ENCODE data around the gene TMEM39B.
"Not testable (repeated sequence)": the region's sequence is repeated elsewhere in the genome, so short reads cannot be mapped to it uniquely, and the experiment has no call there.

TMEM39B gene

GRCh38 chr1:32072622-32073298 is at the start of gene TMEM39B:
TSS of gene TMEM39B (plus strand) at chr1:32072939. CDS start at chr1:32073048, 109 bp downstream.
- DNase-seq (ENCODE audit: low read depth, low spot score), result peak; percentile 98

DNA sequence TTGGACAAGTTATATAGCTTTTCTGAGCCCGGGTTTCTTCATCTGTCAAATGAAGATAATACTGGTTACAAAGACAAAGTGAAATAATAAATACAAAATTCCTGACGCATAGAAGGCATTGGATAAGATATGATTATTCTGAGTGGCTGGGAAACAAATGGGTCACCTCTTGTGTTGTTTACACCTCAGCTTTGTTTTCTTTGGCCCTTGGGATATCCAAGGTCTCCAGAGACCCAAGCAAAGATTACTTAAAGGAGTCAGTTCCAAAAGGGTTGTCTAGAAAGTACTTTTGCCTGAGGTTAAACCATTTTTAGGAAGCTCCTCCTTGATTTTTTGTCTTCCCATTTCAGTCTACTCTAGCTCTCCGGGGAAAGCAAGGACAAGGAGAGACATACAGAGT is 49.4 kb upstream of the TMEM39B start:
- no peak for DNase-seq (ENCODE audit: low read depth, low spot score)

- no peak for DNase-seq (ENCODE audit: low read depth, low spot score)
Measured at GRCh38 chr1:32025515-32025914, 47.2 kb upstream of the TMEM39B start.

DNA sequence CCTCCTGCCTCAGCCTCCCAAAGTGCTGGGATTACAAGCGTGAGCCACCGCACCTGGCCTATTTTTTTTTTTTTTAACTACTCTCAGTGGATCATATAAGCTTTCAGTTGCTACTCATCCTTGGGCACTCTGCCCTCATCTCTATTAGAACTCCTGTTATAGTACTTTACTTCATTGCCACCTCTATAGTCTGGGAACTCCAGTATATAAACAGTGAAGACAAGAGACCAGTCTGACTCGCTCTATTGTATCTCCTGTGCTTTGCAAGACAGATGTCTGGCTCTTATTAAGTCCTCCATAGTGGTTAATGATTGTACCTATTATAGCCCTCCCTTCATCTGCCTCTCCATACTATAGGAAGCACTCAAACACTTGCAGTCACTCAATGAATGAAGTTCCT is 44.0 kb upstream of the TMEM39B start:
- DNase-seq (ENCODE audit: low read depth, low spot score), result no peak

- DNase-seq (ENCODE audit: low read depth, low spot score), result no peak
Measured at GRCh38 chr1:32031578-32032274, 41.0 kb upstream of the TMEM39B start.

DNA sequence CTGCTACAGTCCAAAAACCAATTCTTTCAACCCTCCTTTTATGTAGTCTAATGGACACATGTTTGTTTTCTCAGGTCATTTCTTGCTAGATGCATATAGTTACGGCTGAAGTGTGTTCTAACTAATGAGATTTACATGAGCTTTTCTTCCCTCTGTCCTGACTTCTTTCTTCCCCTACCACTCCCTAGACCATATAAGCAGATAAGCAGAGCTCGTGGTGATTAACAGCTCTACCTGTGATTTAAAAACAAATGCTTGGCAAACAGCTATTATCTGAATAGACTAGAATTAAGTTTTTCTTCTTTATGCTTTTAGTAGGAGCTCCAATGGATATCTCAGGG is 40.5 kb upstream of the TMEM39B start:
- no peak for DNase-seq (ENCODE audit: low read depth, low spot score)

- no peak for DNase-seq (ENCODE audit: low read depth, low spot score)
Measured at GRCh38 chr1:32035119-32035518, 37.6 kb upstream of the TMEM39B start.

DNA sequence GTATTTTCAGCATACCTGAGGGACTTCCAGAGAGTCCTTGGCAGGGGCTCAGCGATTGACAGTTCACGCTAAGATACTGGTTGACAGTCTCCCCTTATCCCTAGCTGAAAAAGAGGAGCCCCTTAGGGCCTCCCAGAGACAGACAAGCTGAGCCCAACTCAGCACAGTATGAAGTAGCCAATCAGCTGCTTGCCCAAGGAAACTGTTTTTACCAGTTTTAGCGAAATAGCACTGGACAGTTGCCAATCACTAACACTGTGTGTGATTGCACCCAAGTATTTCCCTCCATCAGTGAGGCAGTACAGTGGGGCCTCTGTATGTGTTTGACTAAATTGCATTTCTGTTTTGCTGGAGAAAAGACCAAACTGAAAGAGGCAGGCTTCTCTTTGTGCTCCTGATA is 32.0 kb upstream of the TMEM39B start:
- no peak for DNase-seq (ENCODE audit: low read depth, low spot score)

DNA sequence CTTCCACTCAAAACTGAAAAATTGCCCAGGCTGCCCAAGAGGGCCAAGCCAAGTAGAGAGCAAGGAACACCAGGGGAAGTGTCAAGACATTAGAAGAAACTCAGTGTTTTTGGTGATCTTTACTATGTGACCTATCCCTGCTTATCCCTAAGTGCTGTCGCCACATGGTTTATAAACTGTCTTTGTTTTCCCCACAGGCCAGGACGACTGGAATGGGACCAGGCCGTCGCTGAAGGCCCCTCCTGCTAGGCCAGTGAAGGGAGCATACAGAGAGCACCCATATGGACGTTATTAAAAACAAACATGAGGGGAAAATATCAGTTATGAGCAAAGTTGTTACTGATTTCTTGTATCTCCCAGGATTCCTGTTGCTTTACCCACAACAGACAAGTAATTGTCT is 30.4 kb upstream of the TMEM39B start:
- no peak for DNase-seq (ENCODE audit: low read depth, low spot score)

GRCh38 chr1:32044234-32044633 is 28.5 kb upstream of the TMEM39B start:
- DNase-seq (ENCODE audit: low read depth, low spot score), result no peak

GRCh38 chr1:32045772-32046171 is 27.0 kb upstream of the TMEM39B start:
- DNase-seq (ENCODE audit: low read depth, low spot score), result no peak

- no peak for DNase-seq (ENCODE audit: low read depth, low spot score)
Measured at GRCh38 chr1:32047701-32048100, 25.0 kb upstream of the TMEM39B start.

- DNase-seq (ENCODE audit: low read depth, low spot score), result no peak
Measured at GRCh38 chr1:32048440-32048839, 24.3 kb upstream of the TMEM39B start.

- no peak for DNase-seq (ENCODE audit: low read depth, low spot score)
Measured at GRCh38 chr1:32051706-32052105, 21.0 kb upstream of the TMEM39B start.

- no peak for DNase-seq (ENCODE audit: low read depth, low spot score)
Measured at GRCh38 chr1:32052887-32053286, 19.9 kb upstream of the TMEM39B start.

DNA sequence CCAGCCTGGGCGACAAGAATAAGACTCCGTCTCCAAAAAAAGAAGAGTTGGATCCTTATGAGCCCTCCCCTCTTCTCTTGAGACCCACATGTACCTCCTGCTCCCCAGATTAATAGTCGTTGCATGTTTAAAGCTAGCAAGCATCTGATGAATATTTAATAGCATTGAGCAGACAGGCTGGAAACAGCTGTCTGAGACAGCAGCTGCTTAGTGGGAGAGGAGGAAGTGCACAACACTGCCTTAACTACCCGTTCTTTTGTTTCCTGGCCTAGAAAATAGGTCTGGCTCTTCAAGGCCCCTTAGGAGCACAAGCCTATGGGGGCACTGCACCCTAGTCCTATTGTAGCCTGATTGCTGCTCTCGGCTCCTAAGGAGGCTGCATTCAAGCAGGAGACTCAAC is 17.3 kb upstream of the TMEM39B start:
- DNase-seq (ENCODE audit: low read depth, low spot score), result no peak

- no peak for DNase-seq (ENCODE audit: low read depth, low spot score)
Measured at GRCh38 chr1:32056598-32056997, 16.1 kb upstream of the TMEM39B start.

GRCh38 chr1:32060914-32061313 is 11.8 kb upstream of the TMEM39B start:
- peak; percentile 47 for DNase-seq (ENCODE audit: low read depth, low spot score)

DNA sequence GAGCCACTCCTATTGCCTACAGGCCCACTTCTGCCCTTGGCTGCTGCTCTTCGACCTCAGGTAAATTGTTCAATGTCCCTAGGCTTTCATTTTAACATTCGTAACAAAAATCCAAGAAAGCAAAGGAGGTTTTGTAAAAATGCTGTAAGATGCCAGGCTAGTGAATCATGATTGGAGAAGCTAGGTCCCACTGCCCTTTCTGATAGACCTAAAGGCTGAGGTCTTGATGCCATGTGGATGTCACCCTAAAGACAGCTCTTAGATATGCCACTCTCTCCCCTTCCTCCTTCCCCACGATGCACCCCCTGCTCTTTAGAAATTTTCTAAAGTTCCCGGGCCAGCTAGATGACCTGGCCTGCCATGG is 9.9 kb upstream of the TMEM39B start:
- no peak for DNase-seq (ENCODE audit: low read depth, low spot score)

- DNase-seq (ENCODE audit: low read depth, low spot score), result peak; percentile 22
Measured at GRCh38 chr1:32063261-32063681, 9.5 kb upstream of the TMEM39B start.

- DNase-seq (ENCODE audit: low read depth, low spot score), result not testable (repeated sequence)
Measured at GRCh38 chr1:32065613-32066488, 6.9 kb upstream of the TMEM39B start.

DNA sequence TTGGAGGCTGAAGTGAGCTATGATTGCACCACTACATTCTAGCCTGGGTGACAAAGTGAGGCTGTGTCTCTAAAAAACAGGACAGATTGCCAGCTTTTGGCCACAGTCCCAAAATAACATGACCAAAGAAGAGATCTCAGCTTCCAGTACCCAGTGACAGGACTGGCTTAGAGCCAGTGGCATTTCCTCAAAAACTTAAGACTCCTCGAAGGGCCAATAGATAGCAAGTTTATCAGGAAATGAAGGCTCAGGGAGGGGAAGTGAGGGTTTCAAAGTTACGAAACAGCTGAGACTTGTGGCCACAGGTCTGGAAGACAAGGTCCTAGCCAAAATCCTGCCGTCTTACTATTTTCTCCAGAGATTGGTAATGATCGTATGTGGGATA is 6.3 kb upstream of the TMEM39B start:
- DNase-seq (ENCODE audit: low read depth, low spot score), result peak; percentile 16

Data from ELF-1 (cell line).